WTC11 (cell line): ENCODE results near the gene SYNPO2. TPM values are rescaled to one million over a fixed set of nuclear protein-coding genes. Genes with fewer than 3 reads are reported as not detected.

Source experiments
- ATAC-seq: fragments of 200-7000 bp; cut with Tn5 transposase; 2 replicates; pipeline ENCODE4 v1.10.0; 2021; ENCODE audit warnings: mild to moderate bottlenecking, moderate library complexity
- CTCF ChIA-PET: fragments of 300-600 bp; sonication (Branson Sonifier 250); formaldehyde crosslinking; loops from one replicate; lab custom pipeline; 2021; ENCODE audit warnings: antibody characterized with exemption; lab: Charles Lee
- POLR2A ChIA-PET: fragments of 350-600 bp; sonication (Branson Sonifier 250); formaldehyde crosslinking; loops from one replicate; lab custom pipeline; 2021; ENCODE audit warnings: antibody characterized with exemption; lab: Charles Lee
- DNase-seq: peaks from one replicate; pipeline ENCODE4 v3.0.0; 2021; ENCODE audit warnings: low spot score
- H3K27ac Mint-ChIP-seq: 2 replicates; pipeline ENCODE4 v1.8.0; 2021; ENCODE audit warnings: mixed read lengths
- H3K27me3 Mint-ChIP-seq: 2 replicates; pipeline ENCODE4 v1.8.0; 2021; ENCODE audit warnings: low read depth, mild to moderate bottlenecking, moderate library complexity, mixed read lengths
- H3K36me3 Mint-ChIP-seq: 2 replicates; pipeline ENCODE4 v1.8.0; 2021; ENCODE audit warnings: mixed read lengths
- H3K4me1 Mint-ChIP-seq: 2 replicates; pipeline ENCODE4 v1.8.0; 2022; ENCODE audit warnings: mixed read lengths
- H3K4me3 Mint-ChIP-seq: 2 replicates; pipeline ENCODE4 v1.8.0; 2021; ENCODE audit warnings: mild to moderate bottlenecking, moderate library complexity, mixed read lengths
- H3K9me3 Mint-ChIP-seq: 2 replicates; pipeline ENCODE4 v1.8.0; 2021; ENCODE audit warnings: mixed read lengths
- EMX1 ChIP-seq: fragments of 250-450 bp; sonication (Bioruptor Pico); IDR thresholded peaks from 2 replicates; pipeline ENCODE4 v1.8.0; 2021; ENCODE audit warnings: mild to moderate bottlenecking
- ETV6 ChIP-seq: sonication (generic); formaldehyde crosslinking; IDR thresholded peaks from 2 replicates; pipeline ENCODE4 v1.8.1; 2022; ENCODE audit warnings: mild to moderate bottlenecking, missing genetic modification reagents
- FOXJ3 ChIP-seq: sonication (generic); formaldehyde crosslinking; IDR thresholded peaks from 2 replicates; pipeline ENCODE4 v1.9.0; 2021; ENCODE audit warnings: missing genetic modification reagents, mild to moderate bottlenecking, borderline replicate concordance
- FOXK1 ChIP-seq: sonication (generic); formaldehyde crosslinking; IDR thresholded peaks from 2 replicates; pipeline ENCODE4 v1.8.0; 2022; ENCODE audit warnings: mild to moderate bottlenecking, moderate library complexity, missing genetic modification reagents
- JAZF1 ChIP-seq: fragments of 250-450 bp; sonication (Bioruptor Pico); IDR thresholded peaks from 2 replicates; pipeline ENCODE4 v1.9.0; 2021; ENCODE audit warnings: moderate library complexity, mild to moderate bottlenecking, inconsistent platforms
- KAT7 ChIP-seq: sonication (generic); formaldehyde crosslinking; IDR thresholded peaks from 2 replicates; pipeline ENCODE4 v1.8.1; 2023; ENCODE audit warnings: missing genetic modification reagents, mild to moderate bottlenecking, borderline replicate concordance
- MYBL2 ChIP-seq: sonication (generic); formaldehyde crosslinking; IDR thresholded peaks from 2 replicates; pipeline ENCODE4 v1.8.1; 2023; ENCODE audit warnings: mild to moderate bottlenecking, moderate library complexity, missing genetic modification reagents
- PRRX2 ChIP-seq: fragments of 250-450 bp; sonication (Bioruptor Pico); IDR thresholded peaks from 2 replicates; pipeline ENCODE4 v1.8.0; 2021; ENCODE audit warnings: mild to moderate bottlenecking
- SMAD3 ChIP-seq: sonication (generic); formaldehyde crosslinking; IDR thresholded peaks from 2 replicates; pipeline ENCODE4 v1.8.0; 2022; ENCODE audit warnings: missing genetic modification reagents, mild to moderate bottlenecking, borderline replicate concordance
- SOX15 ChIP-seq: fragments of 250-450 bp; sonication (Bioruptor Pico); IDR thresholded peaks from 2 replicates; pipeline ENCODE4 v1.9.0; 2021; ENCODE audit warnings: mild to moderate bottlenecking
- SP1 ChIP-seq: sonication (generic); formaldehyde crosslinking; conservative IDR thresholded peaks from 2 replicates; pipeline ENCODE4 v1.8.1; 2022; ENCODE audit warnings: missing genetic modification reagents
- TCF7 ChIP-seq: sonication (generic); formaldehyde crosslinking; IDR thresholded peaks from 2 replicates; pipeline ENCODE4 v1.8.0; 2022; ENCODE audit warnings: mild to moderate bottlenecking, low read depth, missing genetic modification reagents, moderate library complexity
- ZBTB21 ChIP-seq: sonication (generic); formaldehyde crosslinking; IDR thresholded peaks from 2 replicates; pipeline ENCODE4 v1.8.1; 2023; ENCODE audit warnings: mild to moderate bottlenecking, missing genetic modification reagents, borderline replicate concordance
- ZNF263 ChIP-seq: sonication (generic); formaldehyde crosslinking; IDR thresholded peaks from 2 replicates; pipeline ENCODE4 v1.8.1; 2022; ENCODE audit warnings: low read depth, mild to moderate bottlenecking, moderate library complexity, missing genetic modification reagents
- ZNF671 ChIP-seq: fragments of 250-450 bp; sonication (Bioruptor Pico); IDR thresholded peaks from 2 replicates; pipeline ENCODE4 v1.8.0; 2021; ENCODE audit warnings: mild to moderate bottlenecking
- total RNA-seq: library from RNA; stranded (reverse); gene quantifications from 3 replicates; pipeline ENCODE4 v1.2.3, GENCODE V29; 2021
- TF ChIP-seq, protein P1 (sequence below): fragments of 250-450 bp; sonication (Bioruptor Pico); IDR thresholded peaks from 2 replicates; pipeline ENCODE4 v1.8.0; 2021; ENCODE audit warnings: mild to moderate bottlenecking
- TF ChIP-seq, protein P2 (sequence below): fragments of 250-450 bp; sonication (Bioruptor Pico); conservative IDR thresholded peaks from 2 replicates; pipeline ENCODE4 v1.9.0; 2021; ENCODE audit warnings: mild to moderate bottlenecking
- TF ChIP-seq, protein P3 (sequence below): fragments of 250-450 bp; sonication (Bioruptor Pico); IDR thresholded peaks from 2 replicates; pipeline ENCODE4 v1.9.0; 2021; ENCODE audit warnings: mild to moderate bottlenecking, borderline replicate concordance
- TF ChIP-seq, protein P4 (sequence below): fragments of 200-600 bp; IDR thresholded peaks from 2 replicates; pipeline ENCODE4 v1.8.0; 2022; ENCODE audit warnings: antibody characterized with exemption
- TF ChIP-seq, protein P5 (sequence below): sonication (generic); formaldehyde crosslinking; IDR thresholded peaks from 2 replicates; pipeline ENCODE4 v1.8.0; 2022; ENCODE audit warnings: mild to moderate bottlenecking, missing genetic modification reagents
- TF ChIP-seq, protein P6 (sequence below): fragments of 250-450 bp; sonication (Bioruptor Pico); IDR thresholded peaks from 2 replicates; pipeline ENCODE4 v1.9.0; 2021; ENCODE audit warnings: mild to moderate bottlenecking

The SYNPO2 gene
- total RNA-seq, 1 experiment from 2014 or later: 1.9 TPM

DNA sequence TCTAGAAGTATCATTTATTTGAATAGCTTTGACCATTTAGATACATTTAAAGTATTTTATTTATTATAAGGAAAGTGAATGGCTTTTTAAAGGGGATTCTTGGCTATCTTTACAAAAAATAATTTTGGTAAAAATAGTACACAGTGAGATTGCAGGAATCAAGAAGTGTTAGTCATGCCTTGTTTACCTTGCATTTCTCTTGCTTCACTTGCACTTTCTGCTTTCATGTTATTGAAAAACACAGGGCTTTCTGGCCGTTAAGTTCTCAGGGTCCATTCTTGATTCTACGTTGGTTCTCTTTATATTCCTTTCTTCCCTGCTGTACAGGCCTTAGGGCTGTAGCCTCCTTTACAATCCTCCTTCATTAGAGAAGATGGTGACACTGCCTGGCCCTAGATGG is 30.9 kb upstream of the SYNPO2 start (continued):
- TF ChIP-seq, protein P1, sequence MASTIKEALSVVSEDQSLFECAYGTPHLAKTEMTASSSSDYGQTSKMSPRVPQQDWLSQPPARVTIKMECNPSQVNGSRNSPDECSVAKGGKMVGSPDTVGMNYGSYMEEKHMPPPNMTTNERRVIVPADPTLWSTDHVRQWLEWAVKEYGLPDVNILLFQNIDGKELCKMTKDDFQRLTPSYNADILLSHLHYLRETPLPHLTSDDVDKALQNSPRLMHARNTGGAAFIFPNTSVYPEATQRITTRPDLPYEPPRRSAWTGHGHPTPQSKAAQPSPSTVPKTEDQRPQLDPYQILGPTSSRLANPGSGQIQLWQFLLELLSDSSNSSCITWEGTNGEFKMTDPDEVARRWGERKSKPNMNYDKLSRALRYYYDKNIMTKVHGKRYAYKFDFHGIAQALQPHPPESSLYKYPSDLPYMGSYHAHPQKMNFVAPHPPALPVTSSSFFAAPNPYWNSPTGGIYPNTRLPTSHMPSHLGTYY (CRISPR knock-in tag): no peak
- TF ChIP-seq, protein P2, sequence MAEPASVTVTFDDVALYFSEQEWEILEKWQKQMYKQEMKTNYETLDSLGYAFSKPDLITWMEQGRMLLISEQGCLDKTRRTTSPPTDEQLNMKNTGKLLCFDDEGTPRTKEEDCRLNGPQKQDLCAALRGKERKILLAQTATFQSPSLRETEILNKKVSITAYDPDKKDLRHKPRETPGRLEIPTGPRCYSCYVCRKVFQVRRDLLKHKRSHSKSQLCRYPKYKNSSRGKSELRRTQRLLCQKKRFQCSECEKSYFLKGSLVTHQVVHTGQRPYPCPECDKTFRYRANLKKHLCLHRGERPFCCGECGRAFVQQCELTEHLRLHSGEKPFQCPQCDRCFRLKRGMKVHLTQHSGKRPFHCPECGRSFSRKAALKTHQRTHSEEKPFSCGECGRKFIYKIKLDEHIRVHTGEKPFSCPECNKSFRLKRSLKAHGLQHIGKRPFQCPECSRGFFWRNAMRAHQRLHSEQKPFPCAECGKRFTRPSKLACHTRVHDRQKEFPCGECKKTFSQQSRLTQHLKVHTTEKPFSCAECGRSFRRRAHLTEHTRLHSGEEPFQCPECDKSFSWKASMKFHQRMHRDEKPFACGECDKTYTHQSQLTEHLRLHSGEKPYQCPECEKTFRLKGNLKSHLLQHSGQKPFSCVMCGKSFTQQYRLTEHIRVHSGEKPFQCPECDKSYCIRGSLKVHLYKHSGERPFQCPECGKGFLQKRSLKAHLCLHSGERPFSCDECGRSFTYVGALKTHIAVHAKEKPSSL (CRISPR knock-in tag): no peak
- TF ChIP-seq TCF7 (CRISPR knock-in tag): no peak
- TF ChIP-seq SMAD3 (CRISPR knock-in tag): no peak
- no peak for TF ChIP-seq PRRX2

DNA sequence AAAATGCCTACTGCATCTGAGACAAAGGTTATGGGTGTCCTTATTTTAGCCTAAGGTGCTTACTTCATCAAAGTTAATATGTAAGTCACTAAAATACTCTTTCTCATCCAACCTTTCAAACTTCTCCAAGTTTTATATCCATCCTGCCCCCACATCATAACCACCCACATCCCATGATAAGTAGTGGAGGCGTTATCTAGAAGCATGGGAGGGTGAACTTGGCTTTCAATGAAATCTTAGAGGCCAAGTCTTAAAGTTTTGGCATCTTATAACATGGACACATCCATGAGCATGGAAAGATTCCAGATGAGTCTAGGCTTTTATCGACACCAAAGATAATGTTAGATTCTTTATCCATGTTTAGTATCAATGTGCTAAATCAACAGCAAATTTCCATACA is 29.9 kb upstream of the SYNPO2 start:
- H3K36me3 Mint-ChIP-seq: 0 out of 2 replicates have a peak, but pooled peaks cover 4% of the 10 kb centered on the region
- peaks cover 3% of the 10 kb centered on the region for H3K4me1 Mint-ChIP-seq
- ATAC-seq (no peak), DNase-seq (no peak)
- CTCF ChIA-PET: no interaction called here
- peaks cover 6% of the 10 kb centered on the region for H3K9me3 Mint-ChIP-seq
- H3K27me3 Mint-ChIP-seq: no peaks in the 10 kb centered on the region
- no peak overlapping the region for H3K27ac Mint-ChIP-seq
- POLR2A ChIA-PET: no interaction called here
- TF ChIP-seq ZNF263 (no peak), MYBL2 (no peak), FOXK1 (no peak), EMX1 (CRISPR knock-in tag) (no peak), ETV6 (CRISPR knock-in tag) (no peak), KAT7 (CRISPR knock-in tag) (no peak), FOXJ3 (CRISPR knock-in tag) (no peak), JAZF1 (no peak), SOX15 (no peak), ZBTB21 (no peak), ZNF671 (no peak), SMAD3 (CRISPR knock-in tag) (no peak), SP1 (no peak)
- TF ChIP-seq, protein P3, sequence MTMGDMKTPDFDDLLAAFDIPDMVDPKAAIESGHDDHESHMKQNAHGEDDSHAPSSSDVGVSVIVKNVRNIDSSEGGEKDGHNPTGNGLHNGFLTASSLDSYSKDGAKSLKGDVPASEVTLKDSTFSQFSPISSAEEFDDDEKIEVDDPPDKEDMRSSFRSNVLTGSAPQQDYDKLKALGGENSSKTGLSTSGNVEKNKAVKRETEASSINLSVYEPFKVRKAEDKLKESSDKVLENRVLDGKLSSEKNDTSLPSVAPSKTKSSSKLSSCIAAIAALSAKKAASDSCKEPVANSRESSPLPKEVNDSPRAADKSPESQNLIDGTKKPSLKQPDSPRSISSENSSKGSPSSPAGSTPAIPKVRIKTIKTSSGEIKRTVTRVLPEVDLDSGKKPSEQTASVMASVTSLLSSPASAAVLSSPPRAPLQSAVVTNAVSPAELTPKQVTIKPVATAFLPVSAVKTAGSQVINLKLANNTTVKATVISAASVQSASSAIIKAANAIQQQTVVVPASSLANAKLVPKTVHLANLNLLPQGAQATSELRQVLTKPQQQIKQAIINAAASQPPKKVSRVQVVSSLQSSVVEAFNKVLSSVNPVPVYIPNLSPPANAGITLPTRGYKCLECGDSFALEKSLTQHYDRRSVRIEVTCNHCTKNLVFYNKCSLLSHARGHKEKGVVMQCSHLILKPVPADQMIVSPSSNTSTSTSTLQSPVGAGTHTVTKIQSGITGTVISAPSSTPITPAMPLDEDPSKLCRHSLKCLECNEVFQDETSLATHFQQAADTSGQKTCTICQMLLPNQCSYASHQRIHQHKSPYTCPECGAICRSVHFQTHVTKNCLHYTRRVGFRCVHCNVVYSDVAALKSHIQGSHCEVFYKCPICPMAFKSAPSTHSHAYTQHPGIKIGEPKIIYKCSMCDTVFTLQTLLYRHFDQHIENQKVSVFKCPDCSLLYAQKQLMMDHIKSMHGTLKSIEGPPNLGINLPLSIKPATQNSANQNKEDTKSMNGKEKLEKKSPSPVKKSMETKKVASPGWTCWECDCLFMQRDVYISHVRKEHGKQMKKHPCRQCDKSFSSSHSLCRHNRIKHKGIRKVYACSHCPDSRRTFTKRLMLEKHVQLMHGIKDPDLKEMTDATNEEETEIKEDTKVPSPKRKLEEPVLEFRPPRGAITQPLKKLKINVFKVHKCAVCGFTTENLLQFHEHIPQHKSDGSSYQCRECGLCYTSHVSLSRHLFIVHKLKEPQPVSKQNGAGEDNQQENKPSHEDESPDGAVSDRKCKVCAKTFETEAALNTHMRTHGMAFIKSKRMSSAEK: no peak
- TF ChIP-seq, protein P4, sequence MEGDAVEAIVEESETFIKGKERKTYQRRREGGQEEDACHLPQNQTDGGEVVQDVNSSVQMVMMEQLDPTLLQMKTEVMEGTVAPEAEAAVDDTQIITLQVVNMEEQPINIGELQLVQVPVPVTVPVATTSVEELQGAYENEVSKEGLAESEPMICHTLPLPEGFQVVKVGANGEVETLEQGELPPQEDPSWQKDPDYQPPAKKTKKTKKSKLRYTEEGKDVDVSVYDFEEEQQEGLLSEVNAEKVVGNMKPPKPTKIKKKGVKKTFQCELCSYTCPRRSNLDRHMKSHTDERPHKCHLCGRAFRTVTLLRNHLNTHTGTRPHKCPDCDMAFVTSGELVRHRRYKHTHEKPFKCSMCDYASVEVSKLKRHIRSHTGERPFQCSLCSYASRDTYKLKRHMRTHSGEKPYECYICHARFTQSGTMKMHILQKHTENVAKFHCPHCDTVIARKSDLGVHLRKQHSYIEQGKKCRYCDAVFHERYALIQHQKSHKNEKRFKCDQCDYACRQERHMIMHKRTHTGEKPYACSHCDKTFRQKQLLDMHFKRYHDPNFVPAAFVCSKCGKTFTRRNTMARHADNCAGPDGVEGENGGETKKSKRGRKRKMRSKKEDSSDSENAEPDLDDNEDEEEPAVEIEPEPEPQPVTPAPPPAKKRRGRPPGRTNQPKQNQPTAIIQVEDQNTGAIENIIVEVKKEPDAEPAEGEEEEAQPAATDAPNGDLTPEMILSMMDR: no peak
- TF ChIP-seq, protein P5, sequence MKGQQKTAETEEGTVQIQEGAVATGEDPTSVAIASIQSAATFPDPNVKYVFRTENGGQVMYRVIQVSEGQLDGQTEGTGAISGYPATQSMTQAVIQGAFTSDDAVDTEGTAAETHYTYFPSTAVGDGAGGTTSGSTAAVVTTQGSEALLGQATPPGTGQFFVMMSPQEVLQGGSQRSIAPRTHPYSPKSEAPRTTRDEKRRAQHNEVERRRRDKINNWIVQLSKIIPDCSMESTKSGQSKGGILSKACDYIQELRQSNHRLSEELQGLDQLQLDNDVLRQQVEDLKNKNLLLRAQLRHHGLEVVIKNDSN: no peak
- TF ChIP-seq, protein P6, sequence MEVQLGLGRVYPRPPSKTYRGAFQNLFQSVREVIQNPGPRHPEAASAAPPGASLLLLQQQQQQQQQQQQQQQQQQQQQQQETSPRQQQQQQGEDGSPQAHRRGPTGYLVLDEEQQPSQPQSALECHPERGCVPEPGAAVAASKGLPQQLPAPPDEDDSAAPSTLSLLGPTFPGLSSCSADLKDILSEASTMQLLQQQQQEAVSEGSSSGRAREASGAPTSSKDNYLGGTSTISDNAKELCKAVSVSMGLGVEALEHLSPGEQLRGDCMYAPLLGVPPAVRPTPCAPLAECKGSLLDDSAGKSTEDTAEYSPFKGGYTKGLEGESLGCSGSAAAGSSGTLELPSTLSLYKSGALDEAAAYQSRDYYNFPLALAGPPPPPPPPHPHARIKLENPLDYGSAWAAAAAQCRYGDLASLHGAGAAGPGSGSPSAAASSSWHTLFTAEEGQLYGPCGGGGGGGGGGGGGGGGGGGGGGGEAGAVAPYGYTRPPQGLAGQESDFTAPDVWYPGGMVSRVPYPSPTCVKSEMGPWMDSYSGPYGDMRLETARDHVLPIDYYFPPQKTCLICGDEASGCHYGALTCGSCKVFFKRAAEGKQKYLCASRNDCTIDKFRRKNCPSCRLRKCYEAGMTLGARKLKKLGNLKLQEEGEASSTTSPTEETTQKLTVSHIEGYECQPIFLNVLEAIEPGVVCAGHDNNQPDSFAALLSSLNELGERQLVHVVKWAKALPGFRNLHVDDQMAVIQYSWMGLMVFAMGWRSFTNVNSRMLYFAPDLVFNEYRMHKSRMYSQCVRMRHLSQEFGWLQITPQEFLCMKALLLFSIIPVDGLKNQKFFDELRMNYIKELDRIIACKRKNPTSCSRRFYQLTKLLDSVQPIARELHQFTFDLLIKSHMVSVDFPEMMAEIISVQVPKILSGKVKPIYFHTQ: no peak
- no peak overlapping the region for H3K4me3 Mint-ChIP-seq
